ENCODE measurements around the gene GIPR.

GIPR gene

DNA sequence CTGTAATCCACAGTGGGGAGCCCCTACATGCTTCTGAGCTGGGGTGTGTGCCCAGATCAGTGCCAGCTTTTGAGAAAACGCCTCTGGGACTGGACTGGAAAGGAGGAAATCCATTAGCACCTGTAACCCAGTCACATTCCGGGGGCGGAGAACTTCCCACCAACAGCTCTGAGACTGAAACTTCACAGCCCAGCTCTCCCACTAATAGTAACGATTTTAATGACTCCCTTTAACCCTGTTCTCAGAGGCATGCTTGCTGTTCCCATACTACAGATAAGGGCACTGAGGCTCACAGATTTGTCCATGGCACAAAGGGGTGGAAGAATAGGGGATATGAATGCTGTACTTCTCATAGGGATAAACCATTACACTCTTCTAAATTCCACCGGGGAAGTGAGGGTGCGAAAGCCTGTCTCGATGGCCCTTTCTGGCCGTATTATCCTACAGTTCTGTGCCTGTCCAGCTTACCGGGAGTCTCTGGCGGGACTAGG, 61.8 kb downstream of the GIPR start:
- no peak for TF ChIP-seq CTCF (IDR thresholded peaks at IDR 0.05; ENCODE audit: low read length, missing control alignments)
- DNase-seq (ENCODE audit: low read depth): no peak

DNA sequence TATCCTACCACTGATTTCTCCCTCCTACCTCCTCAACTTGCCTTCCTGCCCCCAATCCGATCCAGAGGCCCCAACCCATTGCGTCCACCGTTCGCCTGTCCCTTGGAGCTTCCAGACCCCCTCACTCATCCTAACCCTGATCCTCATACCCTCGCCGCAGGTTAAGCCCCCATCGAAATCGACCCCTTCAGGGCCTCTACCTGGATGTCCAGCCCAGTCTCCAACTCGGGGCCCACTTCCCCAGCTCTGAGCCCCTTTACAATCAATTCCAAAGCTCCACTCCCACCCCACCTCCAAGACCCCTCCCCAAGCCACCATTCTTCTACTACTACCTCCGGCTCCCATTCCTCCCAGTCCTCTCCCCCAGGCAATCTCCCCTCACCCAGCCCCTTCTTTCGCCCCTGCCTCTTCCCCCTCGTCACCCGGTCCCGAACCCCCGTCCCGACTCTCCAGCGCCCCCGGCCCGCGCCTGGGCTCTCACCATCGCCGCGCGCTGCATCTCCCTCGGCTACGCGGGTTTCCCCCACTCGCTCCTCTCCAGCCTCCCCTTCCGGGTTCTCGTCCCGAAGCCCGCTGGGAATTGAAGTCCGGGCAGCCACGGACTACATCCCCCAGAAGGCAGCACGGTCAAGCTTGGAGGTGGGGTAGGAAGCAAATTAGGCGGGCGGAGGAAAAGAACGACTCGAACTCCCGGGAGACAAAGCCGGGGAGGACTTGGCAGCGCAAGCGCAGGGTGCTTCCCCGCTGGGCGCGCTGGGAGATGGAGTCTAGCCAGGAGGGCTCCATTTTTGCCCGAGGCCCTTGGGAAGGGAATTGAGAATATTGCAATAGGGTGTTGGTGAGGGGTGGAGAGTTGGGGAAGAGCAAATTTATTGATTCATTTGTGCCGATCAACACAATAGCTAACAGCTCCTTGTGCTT, 62.6 kb downstream of the GIPR start, which contains the start of gene FBXO46:
Gene FBXO46 (minus strand): TSS at position 529 of the 921 bp plus-strand sequence. CDS start 17,401 bp downstream, outside the sequence.
- peak; percentile 99 for DNase-seq (ENCODE audit: low read depth)
- peak within 1 kb of the TSS; percentile 97 for H3K4me3 ChIP-seq (replicated peaks; ENCODE audit: low read depth, low read length)
- TF ChIP-seq CTCF (IDR thresholded peaks at IDR 0.05; ENCODE audit: low read length, missing control alignments): peak; percentile 2

More for the DNA sequence above, 61.8 kb downstream of the GIPR start:
- peak overlapping the region; percentile 97 for H3K4me3 ChIP-seq (replicated peaks; ENCODE audit: low read depth, low read length)
